ENCODE measurements around the gene SUSD4. TPM values are rescaled to one million over a fixed set of nuclear protein-coding genes. Genes with fewer than 3 reads are reported as not detected.
A peak's percentile ranks its signal among the peaks of the same experiment; 100 is the strongest.

Gene SUSD4
- total and polyA plus RNA-seq, 8 donors, result 2.0 to 29.2 (median 25.0) TPM

DNA sequence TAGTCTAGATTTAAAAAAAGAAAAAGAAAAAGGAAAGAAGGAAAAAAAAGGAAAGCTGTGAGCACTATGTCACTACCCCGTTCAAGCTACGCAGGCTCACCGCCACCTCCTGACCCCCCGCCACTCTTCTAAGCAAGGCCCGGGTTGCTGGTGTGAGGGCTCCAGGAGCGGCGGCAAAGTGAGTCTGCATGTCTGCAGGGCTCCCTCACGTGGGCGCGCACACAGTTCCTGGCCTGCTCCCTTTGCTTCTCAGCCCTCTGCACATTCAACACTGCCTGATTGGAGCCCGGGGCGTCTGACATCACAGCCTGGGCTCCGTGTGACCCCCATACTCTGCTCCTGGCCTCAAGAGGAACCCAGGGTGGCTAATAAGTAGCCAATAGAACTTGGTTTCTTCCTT, 139.5 kb downstream of the SUSD4 start:
- Histone ChIP-seq H3K9me3 (peaks cover 0 to 2% of the 10 kb centered on the region in 2 donors), H3K36me3 (no peaks in the 10 kb centered on the region), H3K27ac (no peak overlapping the region), H3K4me1 (no peaks in the 10 kb centered on the region), H3K27me3 (no peaks in the 10 kb centered on the region), H3K4me3 (no peak overlapping the region)
- ATAC-seq, result no peak
- TF ChIP-seq, protein P1, sequence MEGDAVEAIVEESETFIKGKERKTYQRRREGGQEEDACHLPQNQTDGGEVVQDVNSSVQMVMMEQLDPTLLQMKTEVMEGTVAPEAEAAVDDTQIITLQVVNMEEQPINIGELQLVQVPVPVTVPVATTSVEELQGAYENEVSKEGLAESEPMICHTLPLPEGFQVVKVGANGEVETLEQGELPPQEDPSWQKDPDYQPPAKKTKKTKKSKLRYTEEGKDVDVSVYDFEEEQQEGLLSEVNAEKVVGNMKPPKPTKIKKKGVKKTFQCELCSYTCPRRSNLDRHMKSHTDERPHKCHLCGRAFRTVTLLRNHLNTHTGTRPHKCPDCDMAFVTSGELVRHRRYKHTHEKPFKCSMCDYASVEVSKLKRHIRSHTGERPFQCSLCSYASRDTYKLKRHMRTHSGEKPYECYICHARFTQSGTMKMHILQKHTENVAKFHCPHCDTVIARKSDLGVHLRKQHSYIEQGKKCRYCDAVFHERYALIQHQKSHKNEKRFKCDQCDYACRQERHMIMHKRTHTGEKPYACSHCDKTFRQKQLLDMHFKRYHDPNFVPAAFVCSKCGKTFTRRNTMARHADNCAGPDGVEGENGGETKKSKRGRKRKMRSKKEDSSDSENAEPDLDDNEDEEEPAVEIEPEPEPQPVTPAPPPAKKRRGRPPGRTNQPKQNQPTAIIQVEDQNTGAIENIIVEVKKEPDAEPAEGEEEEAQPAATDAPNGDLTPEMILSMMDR (IDR thresholded peaks at IDR 0.05), result no peak
- DNase-seq, result peak in 1 of 4 donors; percentile 9
- intact Hi-C loops (cut with DNase I), result no loop called here

DNA sequence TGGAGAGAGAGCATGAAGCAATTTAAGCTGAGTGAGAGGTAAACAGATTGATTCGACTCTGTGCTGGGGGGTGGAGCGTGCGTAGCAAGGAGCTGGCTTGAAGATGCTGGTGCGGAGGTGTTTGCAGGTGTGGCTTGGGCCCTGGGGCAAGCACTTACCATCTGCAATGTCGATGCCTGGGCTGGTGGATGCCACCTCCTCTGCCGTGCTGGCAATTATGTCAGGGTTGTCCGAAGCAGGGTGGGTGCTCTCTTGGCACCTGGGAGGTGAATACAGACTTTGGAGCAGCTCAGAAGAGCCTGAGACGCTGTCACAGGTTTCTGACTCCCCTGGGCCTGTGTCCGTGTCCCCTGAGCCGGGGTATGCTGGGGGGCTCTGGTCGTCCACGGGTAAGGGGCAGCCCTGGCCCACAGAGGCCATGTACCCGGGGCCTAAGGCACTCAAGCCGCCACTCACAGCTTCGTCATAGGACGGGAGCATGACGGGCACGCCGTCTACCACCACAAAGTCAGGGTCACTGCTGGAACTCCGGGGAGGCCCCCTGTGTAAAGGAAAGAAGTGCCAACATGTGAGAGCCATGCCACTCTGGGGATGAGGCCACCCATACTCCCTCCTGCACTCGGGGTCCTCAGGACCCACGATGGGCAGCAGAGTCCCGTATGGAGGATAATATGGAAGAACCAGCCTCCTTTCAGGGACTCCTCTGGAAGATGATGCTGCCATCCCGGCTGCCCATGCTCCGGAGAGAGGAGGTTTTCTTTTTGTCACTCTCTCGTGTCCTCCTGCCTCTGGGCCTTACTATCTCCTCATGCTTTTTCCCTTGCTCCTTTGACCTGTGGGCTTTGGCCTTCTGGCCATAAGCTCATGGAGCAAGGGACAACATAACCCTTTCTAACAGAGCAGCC, 140.6 kb downstream of the SUSD4 start:
- Histone ChIP-seq H3K36me3 (no peaks in the 10 kb centered on the region), H3K4me1 (no peaks in the 10 kb centered on the region), H3K9me3 (peaks cover 0 to 14% of the 10 kb centered on the region in 2 donors), H3K4me3 (no peak overlapping the region), H3K27ac (no peak overlapping the region), H3K27me3 (no peaks in the 10 kb centered on the region)
- TF ChIP-seq, protein P1 (IDR thresholded peaks at IDR 0.05), result no peak
- ATAC-seq (no peak), DNase-seq (no peak)
- intact Hi-C loops (cut with DNase I), result no loop called here

DNA sequence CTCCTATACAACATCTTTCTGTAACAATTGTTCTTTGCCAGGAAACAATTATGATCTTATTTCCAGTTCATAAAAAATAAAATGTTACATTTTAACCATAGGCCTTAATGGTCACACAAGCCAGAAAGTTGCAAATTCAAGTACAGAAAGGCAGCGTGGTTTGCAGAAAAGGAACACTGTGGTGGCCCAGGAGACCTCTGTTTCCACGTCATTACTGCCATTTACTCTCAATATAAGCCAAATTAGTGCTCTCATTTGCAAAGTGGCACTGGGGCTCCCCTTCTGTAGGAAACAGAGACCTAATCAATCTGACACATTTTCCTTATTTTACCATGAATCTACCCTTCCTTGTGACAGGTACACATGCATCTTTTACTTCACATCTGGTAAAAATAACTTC, 141.6 kb downstream of the SUSD4 start:
- TF ChIP-seq, protein P1 (IDR thresholded peaks at IDR 0.05), result no peak
- Histone ChIP-seq H3K27me3 (no peaks in the 10 kb centered on the region), H3K36me3 (no peaks in the 10 kb centered on the region), H3K4me1 (no peaks in the 10 kb centered on the region), H3K27ac (no peak overlapping the region), H3K4me3 (no peak overlapping the region), H3K9me3 (peaks cover 0 to 18% of the 10 kb centered on the region in 2 donors)
- intact Hi-C loops (cut with DNase I), result no loop called here
- ATAC-seq (no peak), DNase-seq (no peak)

DNA sequence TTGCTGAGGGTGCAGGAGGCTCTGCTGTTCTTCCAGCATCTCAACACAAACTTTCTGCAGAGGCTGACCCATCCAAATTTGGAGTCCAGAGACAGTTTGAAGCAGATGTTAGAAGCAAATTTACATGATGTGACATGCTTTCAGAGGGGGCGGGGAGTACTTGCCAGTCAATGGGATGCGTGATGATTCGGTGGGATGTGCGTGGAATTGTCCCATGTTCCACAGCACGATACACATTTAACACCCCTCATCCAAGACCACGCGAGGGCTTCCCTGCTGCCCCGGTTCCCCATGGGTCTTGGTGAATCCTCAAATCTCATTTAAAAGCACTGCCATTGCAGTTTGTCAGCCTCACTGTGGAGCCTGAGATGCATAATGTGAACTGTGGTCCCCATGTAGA, 142.3 kb downstream of the SUSD4 start:
- DNase-seq, result no peak
- Histone ChIP-seq H3K27me3 (no peaks in the 10 kb centered on the region), H3K9me3 (peaks cover 0 to 18% of the 10 kb centered on the region in 2 donors), H3K36me3 (no peaks in the 10 kb centered on the region), H3K4me3 (no peak overlapping the region), H3K27ac (no peak overlapping the region), H3K4me1 (no peaks in the 10 kb centered on the region)
- TF ChIP-seq, protein P1 (IDR thresholded peaks at IDR 0.05), result no peak
- intact Hi-C loops (cut with DNase I), result no loop called here
- ATAC-seq, result no peak

DNA sequence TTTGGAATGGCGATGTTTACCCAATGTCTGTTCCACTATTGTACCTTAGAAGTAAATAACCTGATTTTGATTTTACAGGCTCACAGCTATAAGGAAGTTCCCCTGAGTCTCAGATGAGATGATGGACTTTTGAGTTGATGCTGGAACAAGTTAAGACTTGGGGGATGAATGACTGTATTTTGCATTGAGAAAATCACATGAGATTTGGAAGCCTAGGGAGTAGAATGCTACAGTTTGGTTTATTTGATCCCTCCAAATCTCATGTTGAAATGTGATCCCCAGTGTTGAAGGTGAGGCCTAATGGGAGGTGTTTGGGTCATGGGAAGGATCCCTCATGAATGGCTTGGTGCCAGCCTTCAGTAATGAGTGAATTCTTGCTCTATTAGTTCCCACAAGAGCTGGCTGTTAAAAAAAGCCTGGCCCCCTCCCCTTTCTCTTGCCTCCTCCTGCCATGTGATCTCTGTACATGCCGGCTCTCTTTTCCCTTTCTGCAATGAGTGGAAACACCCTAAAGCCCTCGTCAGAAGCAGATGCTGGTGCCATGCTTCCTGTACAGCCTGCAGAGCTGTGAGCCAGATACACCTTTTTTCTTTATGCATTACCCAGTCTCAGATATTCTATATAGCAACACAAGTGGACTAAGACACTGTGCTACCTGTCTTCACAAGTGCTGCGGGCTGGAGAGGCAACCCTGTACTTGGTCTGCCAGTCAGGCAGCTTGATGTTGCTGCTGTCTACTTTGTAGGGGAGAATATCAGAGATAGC, 143.9 kb downstream of the SUSD4 start:
- H3K27ac ChIP-seq, result no peak overlapping the region
- no peaks in the 10 kb centered on the region for H3K27me3 ChIP-seq
- H3K4me3 ChIP-seq, result no peak overlapping the region
- no peaks in the 10 kb centered on the region for H3K4me1 ChIP-seq
- peaks cover 0 to 18% of the 10 kb centered on the region in 2 donors for H3K9me3 ChIP-seq
- intact Hi-C loops (cut with DNase I), result no loop called here
- TF ChIP-seq, protein P1 (IDR thresholded peaks at IDR 0.05), result no peak
- no peak for DNase-seq
- no peak for ATAC-seq
- no peaks in the 10 kb centered on the region for H3K36me3 ChIP-seq

Data from left lung (tissue), 10 donors.